Loucy (cell line): ENCODE results near the gene RPL39L.
"Not testable (repeated sequence)": the region's sequence is repeated elsewhere in the genome, so short reads cannot be mapped to it uniquely, and the experiment has no call there.

Source experiments
- H2AFZ ChIP-seq: fragments of 200-600 bp; sonication (generic); 2 replicates; pipeline ENCODE4 v1.6.0; 2016; ENCODE audit warnings: antibody characterized with exemption, mild to moderate bottlenecking, low read length, moderate library complexity
- H3F3A ChIP-seq: fragments of 200-600 bp; 2 replicates; pipeline ENCODE4 v1.6.0; 2016; ENCODE audit warnings: antibody characterized with exemption, low read depth, mild to moderate bottlenecking
- H3K27me3 ChIP-seq: fragments of 200-600 bp; sonication (generic); 2 replicates; pipeline ENCODE4 v1.6.1; 2014; ENCODE audit warnings: low read length, mild to moderate bottlenecking; ENCODE audit not compliant: insufficient read depth, poor library complexity, severe bottlenecking
- H3K36me3 ChIP-seq: fragments of 200-600 bp; sonication (generic); 2 replicates; pipeline ENCODE4 v1.6.1; 2016; ENCODE audit warnings: low read length; ENCODE audit not compliant: insufficient read depth
- H3K4me1 ChIP-seq: fragments of 200-600 bp; sonication (generic); 2 replicates; pipeline ENCODE4 v1.5.1; 2014; ENCODE audit warnings: low read length, mild to moderate bottlenecking; ENCODE audit not compliant: insufficient read depth, poor library complexity, severe bottlenecking
- H3K4me2 ChIP-seq: fragments of 200-600 bp; sonication (generic); 2 replicates; pipeline ENCODE4 v1.6.0; 2014; ENCODE audit warnings: antibody characterized with exemption, low read length, low read depth, mild to moderate bottlenecking; ENCODE audit not compliant: poor library complexity, severe bottlenecking
- H3K4me3 ChIP-seq: fragments of 200-600 bp; sonication (generic); 2 replicates; pipeline ENCODE4 v1.5.1; 2014; ENCODE audit warnings: low read length, mild to moderate bottlenecking, mixed read lengths; ENCODE audit not compliant: poor library complexity, severe bottlenecking
- H3K79me2 ChIP-seq: fragments of 200-600 bp; sonication (generic); 2 replicates; pipeline ENCODE4 v1.6.1; 2014; ENCODE audit warnings: low read length; ENCODE audit not compliant: insufficient read depth
- H3K9ac ChIP-seq: fragments of 200-600 bp; sonication (generic); 2 replicates; pipeline ENCODE4 v1.6.0; 2014; ENCODE audit warnings: mild to moderate bottlenecking, low read depth, low read length, moderate library complexity; ENCODE audit not compliant: poor library complexity, severe bottlenecking
- H3K9me2 ChIP-seq: fragments of 200-600 bp; sonication (generic); replicated peaks from 2 replicates; pipeline ENCODE4 v1.6.1; 2016; ENCODE audit warnings: low read depth, low read length, mixed read lengths
- H3K9me3 ChIP-seq: fragments of 200-600 bp; sonication (generic); 2 replicates; pipeline ENCODE4 v1.6.1; 2014; ENCODE audit warnings: mild to moderate bottlenecking, antibody characterized with exemption, low read length, low read depth; ENCODE audit not compliant: insufficient read depth
- H4K20me1 ChIP-seq: fragments of 200-600 bp; sonication (generic); 2 replicates; pipeline ENCODE4 v1.6.0; 2014; ENCODE audit warnings: antibody characterized with exemption, low read length, mild to moderate bottlenecking; ENCODE audit not compliant: insufficient read depth, poor library complexity, severe bottlenecking
- CTCF ChIP-seq: fragments of 200-600 bp; sonication (generic); conservative IDR thresholded peaks from 2 replicates; pipeline ENCODE4 v1.5.1; 2014; ENCODE audit warnings: mild to moderate bottlenecking, antibody characterized with exemption, low read length
- EZH2phosphoT487 ChIP-seq: fragments of 200-600 bp; IDR thresholded peaks from 2 replicates; pipeline ENCODE4 v1.6.1; 2018; ENCODE audit warnings: antibody characterized with exemption, mild to moderate bottlenecking, moderate library complexity, borderline replicate concordance

Gene RPL39L

GRCh38 chr3:187181454-187182170, 42.3 kb upstream of the RPL39L start:
- Histone ChIP-seq H3K9me3 (no peaks in the 10 kb centered on the region), H3K4me3 (no peak overlapping the region), H4K20me1 (no peaks in the 10 kb centered on the region), H3K4me2 (no peak overlapping the region), H3K36me3 (no peaks in the 10 kb centered on the region), H2AFZ (no peak overlapping the region), H3K4me1 (no peaks in the 10 kb centered on the region), H3K9ac (no peak overlapping the region), H3K27me3 (no peaks in the 10 kb centered on the region), H3F3A (no peaks in the 10 kb centered on the region), H3K9me2 (no peaks in the 10 kb centered on the region), H3K79me2 (no peaks in the 10 kb centered on the region)
- TF ChIP-seq EZH2phosphoT487 (no peak), CTCF (no peak)

GRCh38 chr3:187172929-187173328, 33.6 kb upstream of the RPL39L start:
- H3K4me1 ChIP-seq = no peaks in the 10 kb centered on the region
- no peak overlapping the region for H3K4me2 ChIP-seq
- H3F3A ChIP-seq = no peaks in the 10 kb centered on the region
- H3K9me2 ChIP-seq = no peaks in the 10 kb centered on the region
- no peak overlapping the region for H2AFZ ChIP-seq
- no peak overlapping the region for H3K9ac ChIP-seq
- H3K36me3 ChIP-seq = no peaks in the 10 kb centered on the region
- H3K27me3 ChIP-seq = no peaks in the 10 kb centered on the region
- H3K79me2 ChIP-seq = no peaks in the 10 kb centered on the region
- H3K9me3 ChIP-seq = no peaks in the 10 kb centered on the region
- no peak overlapping the region for H3K4me3 ChIP-seq
- H4K20me1 ChIP-seq = no peaks in the 10 kb centered on the region
- TF ChIP-seq CTCF = no peak

- not testable (repeated sequence) for H3K9me3 ChIP-seq, H3K9me2 ChIP-seq, H4K20me1 ChIP-seq, H3K4me3 ChIP-seq, H3F3A ChIP-seq, H2AFZ ChIP-seq, H3K27me3 ChIP-seq, H3K9ac ChIP-seq, H3K36me3 ChIP-seq, H3K4me2 ChIP-seq, H3K4me1 ChIP-seq, H3K79me2 ChIP-seq
Measured at GRCh38 chr3:187170911-187171310, 31.6 kb upstream of the RPL39L start.

GRCh38 chr3:187169231-187169960, 30.1 kb upstream of the RPL39L start:
- H3K36me3 ChIP-seq = no peaks in the 10 kb centered on the region
- H3K4me2 ChIP-seq = no peak overlapping the region
- H3K4me1 ChIP-seq = no peaks in the 10 kb centered on the region
- H3K4me3 ChIP-seq = no peak overlapping the region
- no peak overlapping the region for H2AFZ ChIP-seq
- no peaks in the 10 kb centered on the region for H3K79me2 ChIP-seq
- no peaks in the 10 kb centered on the region for H4K20me1 ChIP-seq
- H3F3A ChIP-seq = no peaks in the 10 kb centered on the region
- H3K9me3 ChIP-seq = no peaks in the 10 kb centered on the region
- no peaks in the 10 kb centered on the region for H3K27me3 ChIP-seq
- no peak for TF ChIP-seq EZH2phosphoT487
- no peak overlapping the region for H3K9ac ChIP-seq
- H3K9me2 ChIP-seq = no peaks in the 10 kb centered on the region
